ENCODE measurements around the gene PCGF2.

- peak; percentile 44 to 62 for TF ChIP-seq POLR2A (IDR thresholded peaks at IDR 0.05)
- TF ChIP-seq, protein P1, sequence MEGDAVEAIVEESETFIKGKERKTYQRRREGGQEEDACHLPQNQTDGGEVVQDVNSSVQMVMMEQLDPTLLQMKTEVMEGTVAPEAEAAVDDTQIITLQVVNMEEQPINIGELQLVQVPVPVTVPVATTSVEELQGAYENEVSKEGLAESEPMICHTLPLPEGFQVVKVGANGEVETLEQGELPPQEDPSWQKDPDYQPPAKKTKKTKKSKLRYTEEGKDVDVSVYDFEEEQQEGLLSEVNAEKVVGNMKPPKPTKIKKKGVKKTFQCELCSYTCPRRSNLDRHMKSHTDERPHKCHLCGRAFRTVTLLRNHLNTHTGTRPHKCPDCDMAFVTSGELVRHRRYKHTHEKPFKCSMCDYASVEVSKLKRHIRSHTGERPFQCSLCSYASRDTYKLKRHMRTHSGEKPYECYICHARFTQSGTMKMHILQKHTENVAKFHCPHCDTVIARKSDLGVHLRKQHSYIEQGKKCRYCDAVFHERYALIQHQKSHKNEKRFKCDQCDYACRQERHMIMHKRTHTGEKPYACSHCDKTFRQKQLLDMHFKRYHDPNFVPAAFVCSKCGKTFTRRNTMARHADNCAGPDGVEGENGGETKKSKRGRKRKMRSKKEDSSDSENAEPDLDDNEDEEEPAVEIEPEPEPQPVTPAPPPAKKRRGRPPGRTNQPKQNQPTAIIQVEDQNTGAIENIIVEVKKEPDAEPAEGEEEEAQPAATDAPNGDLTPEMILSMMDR (IDR thresholded peaks at IDR 0.05 in 4 of 5, conservative IDR thresholded peaks at IDR 0.05 in 1 of 5): no peak
Observed at GRCh38 chr17:38704606-38705522, 43.3 kb downstream of the PCGF2 start, which contains the start of gene MLLT6.

Measured in gastrocnemius medialis (tissue), 4 donors.